K562 (cell line): Measurements from ENCODE around the gene ANO7. TPM values are rescaled to one million over a fixed set of nuclear protein-coding genes. Genes with fewer than 3 reads are reported as not detected.

ENCODE experiments used
- CTCF ChIP-seq, 3 experiments: IDR thresholded peaks in 2 of 3; conservative IDR thresholded peaks in 1 of 3; 2 replicates each; pipeline ENCODE4 v1.5.1; 2011 to 2012; ENCODE audit warnings: low read length in 3 of 3, mild to moderate bottlenecking in 3 of 3, control low read depth in 2 of 3, improper control_type of control experiment in 1 of 3, inconsistent platforms in 1 of 3, low read depth in 1 of 3, mixed read lengths in 1 of 3, moderate library complexity in 1 of 3; ENCODE audit not compliant: insufficient read depth in 2 of 3
- FOS ChIP-seq: IDR thresholded peaks from 3 replicates; pipeline ENCODE4 v1.6.1; 2011; ENCODE audit not compliant: insufficient read length; ENCODE audit errors: extremely low read depth
- HMG20B ChIP-seq: fragments of 250-450 bp; sonication (Bioruptor Pico); IDR thresholded peaks from 2 replicates; pipeline ENCODE4 v1.5.0; 2021; ENCODE audit warnings: mild to moderate bottlenecking
- L3MBTL2 ChIP-seq: fragments of 450-650 bp; IDR thresholded peaks from 2 replicates; pipeline ENCODE4 v1.6.1; 2016; ENCODE audit warnings: mild to moderate bottlenecking, moderate library complexity
- MAX ChIP-seq: sonication (generic); formaldehyde crosslinking; IDR thresholded peaks from 2 replicates; pipeline ENCODE4 v1.9.0; 2022; ENCODE audit warnings: mild to moderate bottlenecking, missing genetic modification reagents
- MGA ChIP-seq: fragments of 450-650 bp; IDR thresholded peaks from 2 replicates; pipeline ENCODE4 v1.6.1; 2016; ENCODE audit warnings: mild to moderate bottlenecking, moderate library complexity
- RAD21 ChIP-seq, 2 experiments: fragments of 250-450 bp in 1 of 2; fragments of 450-650 bp in 1 of 2; sonication (Bioruptor Pico) in 1 of 2; formaldehyde crosslinking in 1 of 2; IDR thresholded peaks in 1 of 2; conservative IDR thresholded peaks in 1 of 2; 2 replicates each; pipeline versions ENCODE4 v1.4.0 to v1.8.0; 2020 to 2022; ENCODE audit warnings: mild to moderate bottlenecking in 2 of 2, moderate library complexity in 1 of 2
- SREBF2 ChIP-seq: sonication (generic); formaldehyde crosslinking; IDR thresholded peaks from 2 replicates; pipeline ENCODE4 v1.4.0; 2020; ENCODE audit warnings: mild to moderate bottlenecking, missing genetic modification reagents
- ZNF274 ChIP-seq: IDR thresholded peaks from 2 replicates; pipeline ENCODE4 v1.6.1; 2011; ENCODE audit warnings: low read depth, mild to moderate bottlenecking, low read length, moderate library complexity, borderline replicate concordance
- ZNF589 ChIP-seq: fragments of 200-800 bp; sonication (Bioruptor generic); IDR thresholded peaks from 2 replicates; pipeline ENCODE4 v1.6.1; 2016; ENCODE audit warnings: low read depth, missing genetic modification characterization, missing compliant biosample characterization
- ZSCAN29 ChIP-seq: fragments of 450-650 bp; IDR thresholded peaks from 2 replicates; pipeline ENCODE4 v1.6.1; 2017
- polyA plus RNA-seq, 8 experiments: library from polyadenylated mRNA; depleted of rRNA in 4 of 8; stranded (reverse) in 5 of 8; unstranded in 3 of 8; fragments of >200 nt; fragmentation: Nextera tagmentation in 2 of 8; fragmentation: Illumina TruSeq in 1 of 8; extraction: Ambion mirVana in 2 of 8; extraction: Trizol in 1 of 8; gene quantifications; 2 replicates each; pipeline versions ENCODE4 v1.2.1 to v1.2.3, GENCODE V29; 2011 to 2014; ENCODE audit warnings: inconsistent platforms in 1 of 8, missing spikeins in 1 of 8
- total RNA-seq, 7 experiments: library from RNA; depleted of rRNA in 6 of 7; stranded (reverse); fragments of >200 nt in 6 of 7; fragmentation: Illumina TruSeq in 2 of 7; extraction: Trizol in 2 of 7; gene quantifications; 2 replicates each; pipeline versions ENCODE4 v1.2.1 to v1.2.3, GENCODE V29; 2011 to 2021; ENCODE audit warnings: low replicate concordance in 1 of 7

ANO7 gene
- total and polyA plus RNA-seq, 9 of the 15 experiments (the other 6 are each of a cell fraction or from before 2014, with no cell fraction given), result 0.28 to 5.1 (median 1.1) TPM

- TF ChIP-seq MGA (0 out of 2 replicates have a peak, but pooled peaks have one; percentile 28), SREBF2 (CRISPR knock-in tag) (no peak), ZNF274 (no peak), CTCF (IDR thresholded peaks at IDR 0.05 in 2 of 3, conservative IDR thresholded peaks at IDR 0.05 in 1 of 3; ENCODE audit: insufficient read depth in 2 of 3, low read depth in 1 of 3, low read length in 3 of 3) (peak; percentile 16 to 29 (median 25); a peak in 3 of 6 replicates), MAX (0 out of 2 replicates have a peak, but pooled peaks have one; percentile 25), L3MBTL2 (peak; percentile 45; the same call in 1 of the 2 replicates), HMG20B (no peak), ZNF589 (CRISPR knock-in tag) (no peak), FOS (no peak), ZSCAN29 (no peak), RAD21 (CRISPR knock-in tag; conservative IDR thresholded peaks at IDR 0.05 in 1 of 2, IDR thresholded peaks at IDR 0.05 in 1 of 2) (0 out of 4 replicates have a peak, but pooled peaks of 1 of the 2 experiments have one; percentile 15)
Observed at GRCh38 chr2:241209271-241209670, 20.8 kb downstream of the ANO7 start (continued).
